GM23338 (cell line): Measurements from ENCODE around the gene KRTAP1-3.

ENCODE experiments used
- CREB1 ChIP-seq: fragments of 250-450 bp; sonication (Bioruptor Pico); IDR thresholded peaks from 2 replicates; pipeline ENCODE4 v1.5.0; 2020; ENCODE audit warnings: low read depth, mild to moderate bottlenecking, moderate library complexity
- EZH2 ChIP-seq: fragments of 200-600 bp; sonication (generic); IDR thresholded peaks from one replicate; pipeline ENCODE4 v1.8.0; 2017; ENCODE audit warnings: antibody characterized with exemption, mild to moderate bottlenecking, low read depth; ENCODE audit not compliant: unreplicated experiment
- EZH2phosphoT487 ChIP-seq: fragments of 200-600 bp; sonication (generic); IDR thresholded peaks from one replicate; pipeline ENCODE4 v1.8.1; 2018; ENCODE audit warnings: antibody characterized with exemption; ENCODE audit not compliant: unreplicated experiment
- JUNB ChIP-seq: IDR thresholded peaks from one replicate; pipeline ENCODE4 v1.6.1; 2016; ENCODE audit warnings: antibody characterized with exemption; ENCODE audit not compliant: unreplicated experiment
- NANOG ChIP-seq: IDR thresholded peaks from 2 replicates; pipeline ENCODE4 v1.6.1; 2016; ENCODE audit warnings: antibody characterized with exemption, borderline replicate concordance
- POLR2AphosphoS5 ChIP-seq: IDR thresholded peaks from 2 replicates; pipeline ENCODE4 v1.6.1; 2016; ENCODE audit warnings: antibody characterized with exemption, low read depth
- STAT1 ChIP-seq: IDR thresholded peaks from one replicate; pipeline ENCODE4 v1.6.1; 2016; ENCODE audit warnings: antibody characterized with exemption; ENCODE audit not compliant: unreplicated experiment
- ZNF114 ChIP-seq: fragments of 250-450 bp; sonication (Bioruptor Pico); IDR thresholded peaks from 2 replicates; pipeline ENCODE4 v1.5.0; 2020; ENCODE audit warnings: mild to moderate bottlenecking, moderate library complexity
- TF ChIP-seq, protein P1 (sequence below), 2 experiments: fragments of 200-600 bp in 1 of 2; sonication (generic) in 1 of 2; conservative IDR thresholded peaks; 2 replicates each; pipeline versions ENCODE4 v1.5.1 to v1.6.1; 2016 to 2017; ENCODE audit warnings: antibody characterized with exemption in 2 of 2, low read depth in 2 of 2, mild to moderate bottlenecking in 2 of 2, moderate library complexity in 1 of 2
- TF ChIP-seq, protein P2 (sequence below): fragments of 250-450 bp; sonication (Bioruptor Pico); IDR thresholded peaks from 2 replicates; pipeline ENCODE4 v1.5.0; 2020; ENCODE audit warnings: mild to moderate bottlenecking, moderate library complexity
- TF ChIP-seq, protein P3 (sequence below): IDR thresholded peaks from one replicate; pipeline ENCODE4 v1.6.1; 2018; ENCODE audit warnings: antibody characterized with exemption; ENCODE audit not compliant: unreplicated experiment
- TF ChIP-seq, protein P4 (sequence below): IDR thresholded peaks from 2 replicates; pipeline ENCODE4 v1.6.1; 2016; ENCODE audit warnings: antibody characterized with exemption

DNA sequence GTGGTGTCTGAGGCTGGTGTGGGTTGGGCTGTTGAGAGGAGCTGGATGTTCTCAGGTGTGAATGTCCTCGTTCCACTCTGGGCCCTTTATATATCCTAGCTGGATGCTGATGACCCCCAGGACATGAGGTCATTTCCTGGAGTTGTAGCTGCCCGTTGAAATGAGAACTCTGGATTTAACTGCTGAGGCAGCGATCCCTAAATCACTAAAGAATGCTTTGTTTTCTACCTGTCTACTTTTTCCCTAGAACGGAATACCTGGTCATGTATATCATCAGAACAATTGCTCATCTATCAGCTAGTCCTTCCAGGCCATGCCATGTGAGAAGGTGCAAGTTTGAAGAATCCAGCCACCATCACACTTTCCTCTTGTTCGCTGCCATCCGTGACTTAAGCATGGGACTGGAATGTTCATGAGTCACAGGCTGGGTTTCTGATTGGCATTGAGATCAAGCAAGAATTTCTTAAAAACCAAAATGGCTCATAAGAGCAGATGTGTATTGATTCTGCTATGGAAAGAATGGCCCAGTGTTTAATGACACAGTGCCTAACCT is 25.5 kb upstream of the KRTAP1-3 start, which contains the start of gene KRTAP2-3:
- TF ChIP-seq, protein P1, sequence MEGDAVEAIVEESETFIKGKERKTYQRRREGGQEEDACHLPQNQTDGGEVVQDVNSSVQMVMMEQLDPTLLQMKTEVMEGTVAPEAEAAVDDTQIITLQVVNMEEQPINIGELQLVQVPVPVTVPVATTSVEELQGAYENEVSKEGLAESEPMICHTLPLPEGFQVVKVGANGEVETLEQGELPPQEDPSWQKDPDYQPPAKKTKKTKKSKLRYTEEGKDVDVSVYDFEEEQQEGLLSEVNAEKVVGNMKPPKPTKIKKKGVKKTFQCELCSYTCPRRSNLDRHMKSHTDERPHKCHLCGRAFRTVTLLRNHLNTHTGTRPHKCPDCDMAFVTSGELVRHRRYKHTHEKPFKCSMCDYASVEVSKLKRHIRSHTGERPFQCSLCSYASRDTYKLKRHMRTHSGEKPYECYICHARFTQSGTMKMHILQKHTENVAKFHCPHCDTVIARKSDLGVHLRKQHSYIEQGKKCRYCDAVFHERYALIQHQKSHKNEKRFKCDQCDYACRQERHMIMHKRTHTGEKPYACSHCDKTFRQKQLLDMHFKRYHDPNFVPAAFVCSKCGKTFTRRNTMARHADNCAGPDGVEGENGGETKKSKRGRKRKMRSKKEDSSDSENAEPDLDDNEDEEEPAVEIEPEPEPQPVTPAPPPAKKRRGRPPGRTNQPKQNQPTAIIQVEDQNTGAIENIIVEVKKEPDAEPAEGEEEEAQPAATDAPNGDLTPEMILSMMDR (conservative IDR thresholded peaks at IDR 0.05; ENCODE audit: low read depth in 2 of 2): no peak
- TF ChIP-seq POLR2AphosphoS5: no peak
- TF ChIP-seq NANOG: no peak
- no peak for TF ChIP-seq EZH2
- TF ChIP-seq, protein P2, sequence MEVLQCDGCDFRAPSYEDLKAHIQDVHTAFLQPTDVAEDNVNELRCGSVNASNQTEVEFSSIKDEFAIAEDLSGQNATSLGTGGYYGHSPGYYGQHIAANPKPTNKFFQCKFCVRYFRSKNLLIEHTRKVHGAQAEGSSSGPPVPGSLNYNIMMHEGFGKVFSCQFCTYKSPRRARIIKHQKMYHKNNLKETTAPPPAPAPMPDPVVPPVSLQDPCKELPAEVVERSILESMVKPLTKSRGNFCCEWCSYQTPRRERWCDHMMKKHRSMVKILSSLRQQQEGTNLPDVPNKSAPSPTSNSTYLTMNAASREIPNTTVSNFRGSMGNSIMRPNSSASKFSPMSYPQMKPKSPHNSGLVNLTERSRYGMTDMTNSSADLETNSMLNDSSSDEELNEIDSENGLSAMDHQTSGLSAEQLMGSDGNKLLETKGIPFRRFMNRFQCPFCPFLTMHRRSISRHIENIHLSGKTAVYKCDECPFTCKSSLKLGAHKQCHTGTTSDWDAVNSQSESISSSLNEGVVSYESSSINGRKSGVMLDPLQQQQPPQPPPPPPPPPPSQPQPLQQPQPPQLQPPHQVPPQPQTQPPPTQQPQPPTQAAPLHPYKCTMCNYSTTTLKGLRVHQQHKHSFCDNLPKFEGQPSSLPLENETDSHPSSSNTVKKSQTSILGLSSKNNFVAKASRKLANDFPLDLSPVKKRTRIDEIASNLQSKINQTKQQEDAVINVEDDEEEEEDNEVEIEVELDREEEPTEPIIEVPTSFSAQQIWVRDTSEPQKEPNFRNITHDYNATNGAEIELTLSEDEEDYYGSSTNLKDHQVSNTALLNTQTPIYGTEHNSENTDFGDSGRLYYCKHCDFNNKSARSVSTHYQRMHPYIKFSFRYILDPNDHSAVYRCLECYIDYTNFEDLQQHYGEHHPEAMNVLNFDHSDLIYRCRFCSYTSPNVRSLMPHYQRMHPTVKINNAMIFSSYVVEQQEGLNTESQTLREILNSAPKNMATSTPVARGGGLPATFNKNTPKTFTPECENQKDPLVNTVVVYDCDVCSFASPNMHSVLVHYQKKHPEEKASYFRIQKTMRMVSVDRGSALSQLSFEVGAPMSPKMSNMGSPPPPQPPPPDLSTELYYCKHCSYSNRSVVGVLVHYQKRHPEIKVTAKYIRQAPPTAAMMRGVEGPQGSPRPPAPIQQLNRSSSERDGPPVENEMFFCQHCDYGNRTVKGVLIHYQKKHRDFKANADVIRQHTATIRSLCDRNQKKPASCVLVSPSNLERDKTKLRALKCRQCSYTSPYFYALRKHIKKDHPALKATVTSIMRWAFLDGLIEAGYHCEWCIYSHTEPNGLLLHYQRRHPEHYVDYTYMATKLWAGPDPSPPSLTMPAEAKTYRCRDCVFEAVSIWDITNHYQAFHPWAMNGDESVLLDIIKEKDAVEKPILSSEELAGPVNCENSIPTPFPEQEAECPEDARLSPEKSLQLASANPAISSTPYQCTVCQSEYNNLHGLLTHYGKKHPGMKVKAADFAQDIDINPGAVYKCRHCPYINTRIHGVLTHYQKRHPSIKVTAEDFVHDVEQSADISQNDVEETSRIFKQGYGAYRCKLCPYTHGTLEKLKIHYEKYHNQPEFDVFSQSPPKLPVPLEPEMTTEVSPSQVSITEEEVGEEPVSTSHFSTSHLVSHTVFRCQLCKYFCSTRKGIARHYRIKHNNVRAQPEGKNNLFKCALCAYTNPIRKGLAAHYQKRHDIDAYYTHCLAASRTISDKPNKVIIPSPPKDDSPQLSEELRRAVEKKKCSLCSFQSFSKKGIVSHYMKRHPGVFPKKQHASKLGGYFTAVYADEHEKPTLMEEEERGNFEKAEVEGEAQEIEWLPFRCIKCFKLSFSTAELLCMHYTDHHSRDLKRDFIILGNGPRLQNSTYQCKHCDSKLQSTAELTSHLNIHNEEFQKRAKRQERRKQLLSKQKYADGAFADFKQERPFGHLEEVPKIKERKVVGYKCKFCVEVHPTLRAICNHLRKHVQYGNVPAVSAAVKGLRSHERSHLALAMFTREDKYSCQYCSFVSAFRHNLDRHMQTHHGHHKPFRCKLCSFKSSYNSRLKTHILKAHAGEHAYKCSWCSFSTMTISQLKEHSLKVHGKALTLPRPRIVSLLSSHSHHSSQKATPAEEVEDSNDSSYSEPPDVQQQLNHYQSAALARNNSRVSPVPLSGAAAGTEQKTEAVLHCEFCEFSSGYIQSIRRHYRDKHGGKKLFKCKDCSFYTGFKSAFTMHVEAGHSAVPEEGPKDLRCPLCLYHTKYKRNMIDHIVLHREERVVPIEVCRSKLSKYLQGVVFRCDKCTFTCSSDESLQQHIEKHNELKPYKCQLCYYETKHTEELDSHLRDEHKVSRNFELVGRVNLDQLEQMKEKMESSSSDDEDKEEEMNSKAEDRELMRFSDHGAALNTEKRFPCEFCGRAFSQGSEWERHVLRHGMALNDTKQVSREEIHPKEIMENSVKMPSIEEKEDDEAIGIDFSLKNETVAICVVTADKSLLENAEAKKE: no peak
- TF ChIP-seq, protein P3, sequence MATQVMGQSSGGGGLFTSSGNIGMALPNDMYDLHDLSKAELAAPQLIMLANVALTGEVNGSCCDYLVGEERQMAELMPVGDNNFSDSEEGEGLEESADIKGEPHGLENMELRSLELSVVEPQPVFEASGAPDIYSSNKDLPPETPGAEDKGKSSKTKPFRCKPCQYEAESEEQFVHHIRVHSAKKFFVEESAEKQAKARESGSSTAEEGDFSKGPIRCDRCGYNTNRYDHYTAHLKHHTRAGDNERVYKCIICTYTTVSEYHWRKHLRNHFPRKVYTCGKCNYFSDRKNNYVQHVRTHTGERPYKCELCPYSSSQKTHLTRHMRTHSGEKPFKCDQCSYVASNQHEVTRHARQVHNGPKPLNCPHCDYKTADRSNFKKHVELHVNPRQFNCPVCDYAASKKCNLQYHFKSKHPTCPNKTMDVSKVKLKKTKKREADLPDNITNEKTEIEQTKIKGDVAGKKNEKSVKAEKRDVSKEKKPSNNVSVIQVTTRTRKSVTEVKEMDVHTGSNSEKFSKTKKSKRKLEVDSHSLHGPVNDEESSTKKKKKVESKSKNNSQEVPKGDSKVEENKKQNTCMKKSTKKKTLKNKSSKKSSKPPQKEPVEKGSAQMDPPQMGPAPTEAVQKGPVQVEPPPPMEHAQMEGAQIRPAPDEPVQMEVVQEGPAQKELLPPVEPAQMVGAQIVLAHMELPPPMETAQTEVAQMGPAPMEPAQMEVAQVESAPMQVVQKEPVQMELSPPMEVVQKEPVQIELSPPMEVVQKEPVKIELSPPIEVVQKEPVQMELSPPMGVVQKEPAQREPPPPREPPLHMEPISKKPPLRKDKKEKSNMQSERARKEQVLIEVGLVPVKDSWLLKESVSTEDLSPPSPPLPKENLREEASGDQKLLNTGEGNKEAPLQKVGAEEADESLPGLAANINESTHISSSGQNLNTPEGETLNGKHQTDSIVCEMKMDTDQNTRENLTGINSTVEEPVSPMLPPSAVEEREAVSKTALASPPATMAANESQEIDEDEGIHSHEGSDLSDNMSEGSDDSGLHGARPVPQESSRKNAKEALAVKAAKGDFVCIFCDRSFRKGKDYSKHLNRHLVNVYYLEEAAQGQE: no peak
- TF ChIP-seq, protein P4, sequence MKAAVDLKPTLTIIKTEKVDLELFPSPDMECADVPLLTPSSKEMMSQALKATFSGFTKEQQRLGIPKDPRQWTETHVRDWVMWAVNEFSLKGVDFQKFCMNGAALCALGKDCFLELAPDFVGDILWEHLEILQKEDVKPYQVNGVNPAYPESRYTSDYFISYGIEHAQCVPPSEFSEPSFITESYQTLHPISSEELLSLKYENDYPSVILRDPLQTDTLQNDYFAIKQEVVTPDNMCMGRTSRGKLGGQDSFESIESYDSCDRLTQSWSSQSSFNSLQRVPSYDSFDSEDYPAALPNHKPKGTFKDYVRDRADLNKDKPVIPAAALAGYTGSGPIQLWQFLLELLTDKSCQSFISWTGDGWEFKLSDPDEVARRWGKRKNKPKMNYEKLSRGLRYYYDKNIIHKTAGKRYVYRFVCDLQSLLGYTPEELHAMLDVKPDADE: no peak
- TF ChIP-seq EZH2phosphoT487: no peak
- TF ChIP-seq JUNB: no peak
- no peak for TF ChIP-seq STAT1
- TF ChIP-seq CREB1: no peak
- TF ChIP-seq ZNF114 (CRISPR knock-in tag): no peak
